Naive thymus-derived CD4-positive, alpha-beta T cell (primary cell): Measurements from ENCODE around the gene FOXD1. TPM values are rescaled to one million over a fixed set of nuclear protein-coding genes. Genes with fewer than 3 reads are reported as not detected.

ENCODE experiments used
- ATAC-seq: fragments of 150-1000 bp; cut with Tn5 transposase; 2 replicates; pipeline ENCODE4 v1.10.0; 2021; ENCODE audit warnings: mild to moderate bottlenecking, moderate library complexity
- CTCF ChIA-PET: fragments of 350-600 bp; sonication (Branson Sonifier 250); formaldehyde crosslinking; loops from one replicate; lab custom pipeline; 2021; ENCODE audit warnings: antibody characterized with exemption; lab: Charles Lee
- POLR2A ChIA-PET: fragments of 350-600 bp; sonication (Branson Sonifier 250); formaldehyde crosslinking; loops from one replicate; lab custom pipeline; 2021; ENCODE audit warnings: antibody characterized with exemption, inconsistent platforms; lab: Charles Lee
- DNase-seq, 9 donors: peaks; one replicate each; pipeline versions ENCODE4 v3.0.0 to v3.0.0-alpha.2; 2020 to 2022; ENCODE audit warnings: mixed read lengths in 1 of 9
- H3K27ac ChIP-seq: one replicate; pipeline ENCODE4 v1.7.0; 2013; ENCODE audit warnings: mild to moderate bottlenecking, low read depth, low read length, moderate library complexity
- H3K27me3 ChIP-seq, 2 donors: one replicate each; pipeline ENCODE4 v1.7.0; 2013; ENCODE audit warnings: low read length in 2 of 2, mild to moderate bottlenecking in 2 of 2, moderate library complexity in 2 of 2; ENCODE audit not compliant: control insufficient read depth in 2 of 2, insufficient read depth in 2 of 2
- H3K36me3 ChIP-seq, 3 experiments: 1 replicate in 2 of 3; 2 replicates in 1 of 3; pipeline ENCODE4 v1.7.0; 2013; ENCODE audit warnings: low read length in 3 of 3, mild to moderate bottlenecking in 3 of 3, moderate library complexity in 1 of 3; ENCODE audit not compliant: insufficient read depth in 3 of 3, control insufficient read depth in 2 of 3
- H3K4me1 ChIP-seq, 2 donors: one replicate each; pipeline ENCODE4 v1.7.0; 2013; ENCODE audit warnings: low read length in 2 of 2, mild to moderate bottlenecking in 2 of 2, moderate library complexity in 1 of 2; ENCODE audit not compliant: control insufficient read depth in 2 of 2, insufficient read depth in 2 of 2
- H3K4me3 ChIP-seq: 2 replicates; pipeline ENCODE4 v1.7.0; 2013; ENCODE audit warnings: mild to moderate bottlenecking, low read length
- H3K9me3 ChIP-seq, 3 experiments: 1 replicate in 2 of 3; 2 replicates in 1 of 3; pipeline ENCODE4 v1.7.0; 2013; ENCODE audit warnings: low read length in 3 of 3; ENCODE audit not compliant: control insufficient read depth in 2 of 3
- H3K27ac Mint-ChIP-seq, 9 donors: one replicate each; pipeline ENCODE4 v1.8.0; 2020 to 2022; ENCODE audit warnings: mixed read lengths in 9 of 9, mild to moderate bottlenecking in 8 of 9, moderate library complexity in 5 of 9, inconsistent platforms in 2 of 9
- H3K27me3 Mint-ChIP-seq, 5 donors: one replicate each; pipeline ENCODE4 v1.8.0; 2021 to 2022; ENCODE audit warnings: mixed read lengths in 5 of 5, mild to moderate bottlenecking in 1 of 5
- H3K36me3 Mint-ChIP-seq, 5 donors: one replicate each; pipeline ENCODE4 v1.8.0; 2020 to 2022; ENCODE audit warnings: mixed read lengths in 5 of 5, mild to moderate bottlenecking in 3 of 5, inconsistent platforms in 1 of 5
- H3K4me1 Mint-ChIP-seq, 7 donors: one replicate each; pipeline ENCODE4 v1.8.0; 2020 to 2022; ENCODE audit warnings: mixed read lengths in 7 of 7, mild to moderate bottlenecking in 3 of 7, inconsistent platforms in 1 of 7
- H3K4me3 Mint-ChIP-seq, 10 donors: one replicate each; pipeline ENCODE4 v1.8.0; 2020 to 2022; ENCODE audit warnings: mild to moderate bottlenecking in 10 of 10, mixed read lengths in 10 of 10, moderate library complexity in 6 of 10, inconsistent platforms in 2 of 10
- H3K9me3 Mint-ChIP-seq, 11 donors: one replicate each; pipeline ENCODE4 v1.8.0; 2020 to 2022; ENCODE audit warnings: mixed read lengths in 11 of 11, mild to moderate bottlenecking in 4 of 11, inconsistent platforms in 1 of 11, moderate library complexity in 1 of 11
- intact Hi-C, 2 donors: fragments of 100-400 bp; cut with micrococcal nuclease; formaldehyde crosslinking; loops; one replicate each; pipeline ENCODE4 v1.15.1; 2023
- polyA plus RNA-seq, 2 donors: library from polyadenylated mRNA; unstranded; fragments of 300-500 nt; fragmentation: Illumina TruSeq; gene quantifications; one replicate each; pipeline ENCODE4 v1.2.3, GENCODE V29; 2021
- total RNA-seq, 6 experiments: library from RNA in 5 of 6; stranded (reverse) in 5 of 6; gene quantifications; 1 replicate in 5 of 6; 2 replicates in 1 of 6; pipeline ENCODE4 v1.2.3 and lab custom pipeline; 2021 to 2026

The FOXD1 gene
- total and polyA plus RNA-seq, 7 experiments from 2014 or later, result 0.16 to 0.32 TPM; not detected in 5

DNA sequence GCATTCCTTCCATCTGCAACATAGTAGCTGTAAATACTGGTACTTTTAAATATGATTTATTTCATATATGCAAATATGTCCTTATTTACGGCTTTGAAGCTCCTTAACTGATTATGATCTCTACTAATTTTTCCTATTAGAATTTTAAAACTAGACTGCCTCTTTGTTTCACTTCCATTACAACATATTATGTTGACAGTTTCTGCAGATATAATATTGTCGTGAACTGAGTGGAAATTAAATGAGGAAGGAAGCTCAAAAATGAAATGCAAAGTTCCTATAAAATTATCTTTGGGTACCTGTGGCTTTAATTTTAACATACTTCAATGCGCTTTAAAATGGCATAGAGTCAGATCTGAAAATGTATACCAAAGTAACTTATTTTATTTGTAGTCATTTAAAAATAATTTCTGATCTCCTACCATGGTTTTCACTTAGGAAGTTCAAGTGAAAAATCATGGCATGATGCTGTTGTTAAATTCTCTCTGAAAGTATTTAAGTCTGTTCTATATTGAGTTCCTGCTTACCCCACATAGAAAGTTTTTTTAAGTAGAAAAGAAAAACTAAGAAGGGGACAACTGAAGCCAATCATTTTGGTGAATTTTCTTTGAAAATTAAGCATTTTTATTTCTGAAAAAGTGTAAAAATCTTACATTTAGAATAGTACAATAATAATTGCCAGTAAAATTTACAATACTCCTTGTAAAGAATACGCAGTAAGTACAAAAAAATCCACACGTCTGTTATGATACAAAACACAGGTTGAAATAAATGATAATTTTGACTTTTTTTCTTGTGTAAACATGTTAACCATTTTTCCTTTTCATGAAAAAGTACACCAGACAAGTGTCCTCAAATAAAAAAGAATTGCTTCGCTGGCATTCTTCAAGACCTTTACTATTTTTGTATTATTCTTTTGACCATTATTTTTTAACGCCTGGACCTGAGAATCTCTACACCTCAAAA, 2.6 kb downstream of the FOXD1 start:
- ATAC-seq (no peak), DNase-seq (no peak)
- intact Hi-C loops, result loop anchor here in 1 of 2 donors (10.0 kb wide), 1 partner anchor 631 kb away; the partner anchor contains the start of gene TNPO1
- H3K4me1 Mint-ChIP-seq, result peaks cover 0 to 27% (median 20%) of the 10 kb centered on the region in 7 donors
- peaks cover 75 to 86% (median 78%) of the 10 kb centered on the region in 5 donors for H3K27me3 Mint-ChIP-seq
- Histone ChIP-seq H3K4me1 (peaks cover 11 to 12% of the 10 kb centered on the region in 2 donors), H3K4me3 (no peak overlapping the region), H3K27ac (no peak overlapping the region), H3K27me3 (peaks cover 68 to 70% of the 10 kb centered on the region in 2 donors), H3K36me3 (no peaks in the 10 kb centered on the region), H3K9me3 (peaks cover 0 to 4% (median 0%) of the 10 kb centered on the region in 3 experiments)
- peak overlapping the region in 2 of 9 donors; percentile 38 to 77 for H3K27ac Mint-ChIP-seq
- H3K36me3 Mint-ChIP-seq, result peaks cover 0 to 6% (median 3%) of the 10 kb centered on the region in 5 donors
- peak overlapping the region in 8 of 10 donors; percentile 27 to 88 (median 70) for H3K4me3 Mint-ChIP-seq
- peaks cover 0 to 48% (median 19%) of the 10 kb centered on the region in 11 donors for H3K9me3 Mint-ChIP-seq
- CTCF ChIA-PET, result interaction anchor here (0.7 kb wide), 1 partner anchor 49 kb away, joined by 3 read pairs; no protein-coding TSS in a partner anchor
- POLR2A ChIA-PET, result no interaction called here

DNA sequence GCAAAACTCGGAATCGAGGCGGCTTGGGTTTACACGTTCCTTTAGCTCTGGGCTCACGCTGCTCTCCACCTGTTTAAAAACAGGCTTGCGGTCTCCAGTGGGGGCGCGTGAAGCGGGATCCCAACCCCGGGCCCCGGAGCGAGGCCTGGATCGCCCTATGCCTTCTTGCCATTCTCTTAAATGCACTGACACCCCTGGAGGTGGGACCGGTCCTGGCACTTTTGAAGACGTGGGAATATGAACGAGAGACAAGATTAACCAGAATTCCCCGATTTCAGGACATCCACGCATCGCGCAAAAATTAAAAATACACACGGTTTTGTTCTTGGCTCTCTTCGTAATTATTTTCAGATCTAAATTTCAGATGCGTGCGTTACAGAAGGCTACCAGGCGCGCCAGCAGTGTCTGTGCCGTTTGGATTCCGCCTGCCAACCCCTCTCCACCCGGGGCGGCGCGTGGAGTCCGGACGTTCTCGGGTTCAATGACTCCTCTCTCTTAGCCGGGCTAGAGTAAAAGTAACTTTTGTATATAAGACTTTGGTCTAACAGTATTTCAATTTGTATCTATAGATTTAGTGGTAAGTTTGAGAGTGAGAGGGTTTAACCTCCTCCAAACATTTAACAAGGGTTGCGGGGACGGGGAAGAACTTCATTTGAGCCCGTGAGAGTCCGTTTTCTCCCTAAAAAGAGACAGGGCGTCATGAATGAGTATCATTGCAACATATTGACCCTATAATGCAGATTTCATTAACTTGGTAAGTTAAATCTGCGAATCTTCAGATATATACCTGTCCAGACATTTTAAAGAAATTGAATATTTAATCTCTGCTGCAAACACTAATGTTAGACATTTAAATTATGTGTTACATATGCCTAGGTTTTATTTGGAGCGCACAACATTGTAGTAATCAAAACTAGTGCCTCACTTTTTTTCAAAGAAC, 3.8 kb downstream of the FOXD1 start:
- Mint-ChIP-seq H3K27me3 (peaks cover 75 to 84% (median 77%) of the 10 kb centered on the region in 5 donors), H3K4me3 (peak overlapping the region in 2 of 10 donors; percentile 35 to 52), H3K9me3 (peaks cover 0 to 40% (median 9%) of the 10 kb centered on the region in 11 donors), H3K36me3 (peaks cover 0 to 6% (median 3%) of the 10 kb centered on the region in 5 donors), H3K27ac (peak overlapping the region in 4 of 9 donors; percentile 57 to 80 (median 70)), H3K4me1 (peaks cover 0 to 19% (median 15%) of the 10 kb centered on the region in 7 donors)
- H3K36me3 ChIP-seq, result no peaks in the 10 kb centered on the region
- no peak for ATAC-seq
- intact Hi-C loops, result loop anchor here in 1 of 2 donors (10.0 kb wide), 1 partner anchor 630 kb away; the partner anchor contains the start of gene TNPO1
- H3K4me1 ChIP-seq, result peaks cover 10 to 11% of the 10 kb centered on the region in 2 donors
- ChIA-PET CTCF (interaction anchor here (0.7 kb wide), 1 partner anchor 50 kb away, joined by 3 read pairs; no protein-coding TSS in a partner anchor), POLR2A (no interaction called here)
- H3K27me3 ChIP-seq, result peaks cover 63 to 68% of the 10 kb centered on the region in 2 donors
- no peak for DNase-seq
- no peak overlapping the region for H3K4me3 ChIP-seq
- H3K9me3 ChIP-seq, result no peaks in the 10 kb centered on the region
- no peak overlapping the region for H3K27ac ChIP-seq

DNA sequence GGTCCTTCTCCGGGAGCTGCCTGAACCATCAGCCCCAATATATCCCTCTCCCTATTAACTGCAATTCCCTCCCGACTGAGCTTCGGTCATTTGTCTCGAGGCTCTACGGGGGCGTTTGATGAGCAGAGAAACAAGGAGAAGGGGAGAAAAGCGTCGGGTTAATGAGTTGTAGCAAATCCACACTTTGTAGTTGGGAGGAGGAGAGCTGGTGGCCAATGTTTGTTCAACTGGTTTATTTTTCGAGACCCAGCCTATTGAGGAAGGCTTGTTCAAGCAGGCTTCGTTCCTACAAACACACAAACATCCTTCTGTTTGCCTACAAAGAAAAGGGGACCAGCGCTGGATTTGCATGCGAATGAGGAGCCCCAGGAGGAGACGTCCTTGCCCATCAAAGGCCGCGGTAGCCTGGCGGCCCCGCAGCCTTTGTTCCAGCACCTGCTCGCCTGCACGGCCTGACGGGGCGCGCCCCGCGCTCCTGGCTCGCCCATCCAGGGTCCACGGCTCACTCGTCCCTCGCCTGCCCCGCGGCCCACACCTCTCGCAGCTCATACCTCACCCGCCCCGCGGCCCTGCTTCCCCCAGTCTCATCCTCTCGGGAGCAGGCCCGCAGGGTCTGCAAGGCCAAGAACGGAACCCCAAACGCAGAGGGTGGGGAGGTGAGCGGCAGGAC, 4.6 kb downstream of the FOXD1 start:
- no peak overlapping the region for H3K4me3 ChIP-seq
- H3K4me1 Mint-ChIP-seq, result peaks cover 0 to 15% (median 12%) of the 10 kb centered on the region in 7 donors
- ATAC-seq (no peak), DNase-seq (no peak)
- peaks cover 0 to 6% (median 3%) of the 10 kb centered on the region in 5 donors for H3K36me3 Mint-ChIP-seq
- no peak overlapping the region for H3K27ac ChIP-seq
- CTCF ChIA-PET, result interaction anchor here (0.6 to 0.9 kb wide), 2 partner anchors 10 to 196 kb away, joined by 3 to 4 read pairs; no protein-coding TSS in a partner anchor
- no peak overlapping the region for H3K4me3 Mint-ChIP-seq
- intact Hi-C loops, result loop anchor here in 1 of 2 donors (10.0 kb wide), 1 partner anchor 629 kb away; the partner anchor contains the start of gene TNPO1
- peaks cover 76 to 84% (median 78%) of the 10 kb centered on the region in 5 donors for H3K27me3 Mint-ChIP-seq
- H3K9me3 ChIP-seq, result no peaks in the 10 kb centered on the region
- peaks cover 9 to 10% of the 10 kb centered on the region in 2 donors for H3K4me1 ChIP-seq
- H3K36me3 ChIP-seq, result no peaks in the 10 kb centered on the region
- peaks cover 60 to 66% of the 10 kb centered on the region in 2 donors for H3K27me3 ChIP-seq
- peaks cover 0 to 41% (median 7%) of the 10 kb centered on the region in 11 donors for H3K9me3 Mint-ChIP-seq
- POLR2A ChIA-PET, result interaction anchor here (1.1 kb wide), 1 partner anchor 56 kb away, joined by 3 read pairs; no protein-coding TSS in a partner anchor
- peak overlapping the region in 4 of 9 donors; percentile 29 to 69 (median 49) for H3K27ac Mint-ChIP-seq

DNA sequence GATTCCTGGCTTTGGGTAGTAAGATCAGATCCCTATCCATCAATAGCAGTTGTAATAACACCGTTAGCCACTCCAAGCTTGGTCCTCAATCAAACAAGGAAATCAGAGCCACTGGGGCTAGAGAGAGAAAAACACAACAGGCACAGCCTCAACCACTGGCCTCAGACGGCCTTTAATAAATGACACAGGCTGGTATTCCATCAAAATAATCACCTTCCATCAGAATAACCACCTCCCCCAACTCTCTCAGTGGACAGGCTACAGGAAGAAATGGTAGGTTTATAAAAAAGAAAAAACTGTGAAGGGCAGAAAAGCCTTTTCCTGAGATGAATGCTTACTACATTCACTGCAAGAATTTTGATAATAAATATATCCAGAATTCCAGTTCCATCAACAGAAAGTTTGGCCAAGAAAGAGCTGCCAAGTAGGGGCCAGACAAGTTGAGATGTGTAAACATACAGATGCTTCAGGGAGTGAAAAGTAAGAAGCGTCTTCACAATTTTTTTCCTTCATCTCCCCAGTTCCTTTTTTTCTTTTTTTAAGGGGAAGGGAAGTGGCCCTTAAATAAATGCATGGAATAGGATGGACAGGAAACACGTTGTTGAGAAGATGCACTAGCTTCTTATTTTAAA, 5.5 kb downstream of the FOXD1 start:
- Histone ChIP-seq H3K4me3 (no peak overlapping the region), H3K27me3 (peaks cover 65 to 67% of the 10 kb centered on the region in 2 donors), H3K36me3 (no peaks in the 10 kb centered on the region), H3K27ac (no peak overlapping the region), H3K4me1 (peaks cover 5% of the 10 kb centered on the region in 2 donors), H3K9me3 (no peaks in the 10 kb centered on the region)
- Mint-ChIP-seq H3K27ac (no peak overlapping the region), H3K4me1 (peaks cover 0 to 11% (median 7%) of the 10 kb centered on the region in 7 donors), H3K4me3 (peak overlapping the region in 2 of 10 donors; percentile 16 to 29), H3K9me3 (peaks cover 0 to 42% (median 6%) of the 10 kb centered on the region in 11 donors), H3K36me3 (peaks cover 0 to 6% (median 3%) of the 10 kb centered on the region in 5 donors), H3K27me3 (peaks cover 75 to 87% (median 82%) of the 10 kb centered on the region in 5 donors)
- DNase-seq (no peak), ATAC-seq (no peak)
- CTCF ChIA-PET, result interaction anchor here (0.9 kb wide), 1 partner anchor 11 kb away, joined by 4 read pairs; no protein-coding TSS in a partner anchor
- intact Hi-C loops, result loop anchor here in 1 of 2 donors (10.0 kb wide), 1 partner anchor 628 kb away; the partner anchor contains the start of gene TNPO1
- POLR2A ChIA-PET, result interaction anchor here (1.1 kb wide), 1 partner anchor 57 kb away, joined by 3 read pairs; no protein-coding TSS in a partner anchor

DNA sequence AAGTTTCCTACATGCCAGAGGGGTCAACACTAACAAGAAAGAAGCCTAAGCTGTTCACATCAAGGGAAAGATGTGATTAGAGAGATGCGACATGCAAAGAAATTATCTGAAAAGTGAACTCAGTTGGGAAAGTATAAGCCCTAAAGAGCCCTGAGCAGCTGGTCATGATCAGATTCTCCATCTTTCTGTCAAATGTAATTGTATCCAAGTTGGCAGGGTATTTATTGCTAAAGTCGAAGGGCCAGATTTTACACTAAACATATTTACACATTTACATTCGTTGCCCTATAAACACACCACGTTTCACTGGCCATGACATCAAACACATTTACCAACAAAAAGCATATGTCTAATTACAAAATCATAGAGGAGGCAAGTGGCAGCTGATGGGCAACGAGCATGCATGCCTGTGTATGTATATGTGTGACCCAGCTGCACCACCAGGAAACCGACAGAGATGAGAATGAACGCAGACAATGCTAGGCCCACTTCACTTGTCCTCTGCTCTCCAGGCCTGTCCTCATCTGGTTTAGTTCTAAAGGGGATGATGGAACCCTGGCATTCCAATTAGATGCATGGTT, 6.3 kb downstream of the FOXD1 start:
- Mint-ChIP-seq H3K36me3 (peaks cover 0 to 6% (median 3%) of the 10 kb centered on the region in 5 donors), H3K4me1 (peaks cover 0 to 15% (median 5%) of the 10 kb centered on the region in 7 donors), H3K9me3 (peaks cover 0 to 42% (median 6%) of the 10 kb centered on the region in 11 donors), H3K4me3 (no peak overlapping the region), H3K27ac (no peak overlapping the region), H3K27me3 (peaks cover 82 to 90% (median 85%) of the 10 kb centered on the region in 5 donors)
- peaks cover 65 to 72% of the 10 kb centered on the region in 2 donors for H3K27me3 ChIP-seq
- H3K4me3 ChIP-seq, result no peak overlapping the region
- H3K4me1 ChIP-seq, result peaks cover 5% of the 10 kb centered on the region in 2 donors
- DNase-seq (no peak), ATAC-seq (no peak)
- no peak overlapping the region for H3K27ac ChIP-seq
- intact Hi-C loops, result loop anchor here in 1 of 2 donors (10.0 kb wide), 1 partner anchor 628 kb away; the partner anchor contains the start of gene TNPO1
- no peaks in the 10 kb centered on the region for H3K9me3 ChIP-seq
- H3K36me3 ChIP-seq, result no peaks in the 10 kb centered on the region
- CTCF ChIA-PET, result interaction anchor here (0.6 to 1.6 kb wide), 2 partner anchors 9 to 1794 kb away, joined by 3 to 6 read pairs; no protein-coding TSS in a partner anchor
- POLR2A ChIA-PET, result interaction anchor here (0.8 kb wide), 1 partner anchor 28 kb away, joined by 3 read pairs; no protein-coding TSS in a partner anchor
